Measurements from ENCODE around the gene CPA1.

The CPA1 gene

GRCh38 chr7:130426564-130426963 is 46.3 kb downstream of the CPA1 start:
- DNase-seq (ENCODE audit: low read depth in 2 of 2): no peak

GRCh38 chr7:130429019-130429418 is 48.7 kb downstream of the CPA1 start:
- no peak for DNase-seq (ENCODE audit: low read depth in 2 of 2)

- no peak for DNase-seq (ENCODE audit: low read depth in 2 of 2)
These were observed 49.8 kb downstream of the CPA1 start for GRCh38 chr7:130430115-130430514.

GRCh38 chr7:130430841-130431666 is 50.8 kb downstream of the CPA1 start:
- DNase-seq (ENCODE audit: low read depth in 2 of 2): no peak

GRCh38 chr7:130432886-130433285 is 52.6 kb downstream of the CPA1 start:
- DNase-seq (ENCODE audit: low read depth in 2 of 2): no peak

- DNase-seq (ENCODE audit: low read depth in 2 of 2): no peak
These were observed 53.0 kb downstream of the CPA1 start for GRCh38 chr7:130433301-130433700.

GRCh38 chr7:130435311-130435854 is 55.1 kb downstream of the CPA1 start:
- DNase-seq (ENCODE audit: low read depth in 2 of 2): no peak

- DNase-seq (ENCODE audit: low read depth in 2 of 2): no peak
These were observed 56.0 kb downstream of the CPA1 start for GRCh38 chr7:130436253-130436652.

Measured in activated CD4-positive, alpha-beta T cell treated with anti-CD3 and anti-CD28 coated beads for 24 hours (primary cell).